Endometrium (tissue), 2 donors: ENCODE measurements around the gene TSC22D3.
"Not testable (repeated sequence)": the region's sequence is repeated elsewhere in the genome, so short reads cannot be mapped to it uniquely, and the experiment has no call there.

ENCODE experiments used
- FAIRE-seq: peaks from 2 replicates; lab custom pipeline; 2012; peaks lifted over from hg19 to GRCh38; lab: Jason Lieb, UNC
- donor health status: control.
- donor health status: control.

Gene TSC22D3

DNA sequence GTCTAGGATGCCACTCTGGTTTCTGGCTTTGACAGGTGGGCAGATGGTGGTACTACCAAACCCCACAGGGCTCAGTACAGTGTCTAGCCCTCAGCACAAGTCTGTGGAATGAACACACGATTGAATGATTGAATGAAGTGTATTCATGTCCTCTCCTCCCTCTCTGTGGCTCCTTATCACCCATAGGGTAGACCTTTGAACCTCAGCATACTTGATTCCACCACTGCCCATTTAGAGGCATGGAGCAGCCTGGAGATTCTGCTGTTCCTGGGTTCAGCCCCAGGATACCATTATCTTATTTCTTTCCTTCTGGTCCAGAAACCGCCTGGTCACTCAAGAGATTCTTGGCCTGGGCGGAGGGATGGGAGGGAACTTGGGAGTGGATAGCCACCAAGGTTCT, 93.3 kb downstream of the TSC22D3 start:
- no peak for FAIRE-seq

GRCh38 chrX:107678957-107679740, 96.4 kb downstream of the TSC22D3 start:
- FAIRE-seq, result no peak

- no peak for FAIRE-seq
These were observed 97.7 kb downstream of the TSC22D3 start for GRCh38 chrX:107677909-107678308.

- FAIRE-seq, result no peak
These were observed 98.1 kb downstream of the TSC22D3 start for GRCh38 chrX:107677501-107677901.

GRCh38 chrX:107676559-107677378, 98.8 kb downstream of the TSC22D3 start:
- FAIRE-seq, result no peak

- FAIRE-seq, result no peak
These were observed 99.6 kb downstream of the TSC22D3 start for GRCh38 chrX:107675823-107676555.

- FAIRE-seq, result no peak
These were observed 100.3 kb downstream of the TSC22D3 start for GRCh38 chrX:107675365-107675654.

- no peak for FAIRE-seq
These were observed 100.9 kb downstream of the TSC22D3 start for GRCh38 chrX:107674480-107675364.

DNA sequence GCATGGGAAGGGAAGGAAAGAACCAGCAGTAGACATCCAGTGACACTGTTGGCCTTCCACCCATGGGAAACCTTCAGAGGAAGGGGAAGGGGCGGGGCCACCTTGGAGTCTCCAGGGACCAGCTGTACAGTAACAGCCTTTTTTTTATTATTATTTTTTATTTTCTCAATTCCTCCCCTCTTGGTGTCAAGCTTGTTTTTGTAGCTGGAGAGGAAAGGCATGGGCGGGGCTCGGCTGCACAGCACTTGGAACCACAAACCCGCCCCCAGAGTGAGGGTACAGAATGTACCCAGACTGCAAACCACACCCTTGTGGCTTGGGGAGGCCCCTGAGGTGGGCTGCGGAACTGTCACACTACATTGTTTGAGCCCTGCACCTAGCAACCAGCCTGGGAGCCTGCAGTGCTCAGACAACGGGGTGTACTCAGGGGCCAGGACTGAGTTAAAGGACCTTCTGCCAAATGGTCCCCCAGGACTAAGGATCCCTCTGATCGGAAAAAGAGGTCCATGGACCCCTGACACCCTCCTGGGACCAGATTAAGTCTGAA, 101.6 kb downstream of the TSC22D3 start:
- no peak for FAIRE-seq

GRCh38 chrX:107673431-107673830, 102.2 kb downstream of the TSC22D3 start:
- FAIRE-seq, result no peak

DNA sequence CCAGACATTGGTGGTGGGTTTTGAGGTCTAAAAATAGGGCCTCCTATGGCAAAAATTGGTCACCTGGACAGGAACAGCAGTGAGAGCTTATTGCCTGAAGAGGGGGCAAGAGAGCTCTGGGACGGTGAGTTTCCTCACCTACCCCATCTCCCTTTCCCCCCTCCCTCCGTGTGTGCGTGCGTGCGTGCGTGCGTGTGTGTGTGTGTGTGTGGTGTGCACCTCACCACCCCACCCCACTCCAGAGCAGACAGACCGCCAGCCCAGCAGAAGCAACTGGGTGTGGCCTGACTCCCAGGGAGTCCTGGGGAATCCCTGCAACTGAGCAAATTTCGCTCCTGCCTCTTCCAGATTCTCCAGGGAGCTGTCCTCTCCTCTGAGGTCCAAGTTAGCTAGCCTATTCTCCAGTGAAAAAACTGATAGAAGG, 102.6 kb downstream of the TSC22D3 start:
- no peak for FAIRE-seq

DNA sequence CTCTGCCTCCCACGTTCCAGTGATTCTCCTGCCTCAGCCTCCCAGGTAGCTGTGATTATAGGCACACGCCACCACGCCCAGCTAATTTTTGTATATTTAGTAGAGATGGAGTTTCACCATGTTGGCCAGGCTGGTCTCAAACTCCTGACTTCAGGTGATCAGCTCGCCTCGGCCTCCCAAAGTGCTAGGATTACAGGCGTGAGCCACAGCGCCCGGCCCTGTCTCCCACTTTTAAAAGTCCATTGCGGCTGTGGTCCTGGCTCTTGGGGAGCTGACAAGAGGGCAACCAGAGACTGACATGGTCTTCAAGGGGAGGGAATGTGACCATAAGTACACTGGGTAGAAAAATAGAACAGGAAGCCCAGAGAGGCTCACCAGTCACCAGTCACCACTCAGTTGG, 104.3 kb downstream of the TSC22D3 start:
- FAIRE-seq, result not testable (repeated sequence)

DNA sequence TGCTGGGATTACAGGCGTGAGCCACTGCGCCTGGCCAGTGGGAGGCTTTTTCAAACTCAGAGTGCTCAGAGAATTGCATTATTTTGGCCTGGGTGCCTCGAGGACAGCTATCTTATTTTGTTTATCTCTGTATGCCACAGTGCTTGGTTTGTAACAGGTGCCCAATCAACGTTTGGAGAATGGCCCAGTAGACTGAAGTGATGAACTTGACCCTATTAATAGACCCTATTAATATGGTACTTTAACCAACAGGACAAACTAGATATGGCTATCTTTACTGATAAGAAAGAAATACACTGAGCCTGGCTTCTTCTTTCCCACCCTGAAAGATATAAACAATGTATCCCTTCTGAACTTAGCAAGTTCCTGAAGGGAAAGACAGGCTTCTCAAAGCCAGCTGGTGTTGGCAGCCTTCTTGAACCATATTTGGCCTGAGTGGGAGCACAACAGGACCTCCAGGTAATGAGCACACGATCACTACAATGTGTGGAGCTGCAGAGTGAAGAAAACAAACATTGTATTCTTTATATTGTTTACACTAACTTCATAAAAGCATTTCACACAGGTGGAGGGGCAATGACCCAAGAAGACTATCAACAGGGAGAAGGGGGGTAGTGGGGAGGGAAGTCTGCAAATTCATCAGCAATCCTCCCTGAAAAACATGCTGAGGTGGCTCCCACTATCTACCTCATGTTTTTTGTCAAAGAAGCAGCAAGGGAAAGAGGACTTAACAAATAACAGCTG, 105.5 kb downstream of the TSC22D3 start:
- FAIRE-seq, result no peak

- no peak for FAIRE-seq
These were observed 106.3 kb downstream of the TSC22D3 start for GRCh38 chrX:107669261-107669660.

- FAIRE-seq, result not testable (repeated sequence)
These were observed 106.9 kb downstream of the TSC22D3 start for GRCh38 chrX:107668710-107669109.

GRCh38 chrX:107667426-107667825, 108.2 kb downstream of the TSC22D3 start:
- no peak for FAIRE-seq

GRCh38 chrX:107666931-107667330, 108.7 kb downstream of the TSC22D3 start:
- no peak for FAIRE-seq
